ENCODE results near the gene HEPACAM.

The HEPACAM gene

DNA sequence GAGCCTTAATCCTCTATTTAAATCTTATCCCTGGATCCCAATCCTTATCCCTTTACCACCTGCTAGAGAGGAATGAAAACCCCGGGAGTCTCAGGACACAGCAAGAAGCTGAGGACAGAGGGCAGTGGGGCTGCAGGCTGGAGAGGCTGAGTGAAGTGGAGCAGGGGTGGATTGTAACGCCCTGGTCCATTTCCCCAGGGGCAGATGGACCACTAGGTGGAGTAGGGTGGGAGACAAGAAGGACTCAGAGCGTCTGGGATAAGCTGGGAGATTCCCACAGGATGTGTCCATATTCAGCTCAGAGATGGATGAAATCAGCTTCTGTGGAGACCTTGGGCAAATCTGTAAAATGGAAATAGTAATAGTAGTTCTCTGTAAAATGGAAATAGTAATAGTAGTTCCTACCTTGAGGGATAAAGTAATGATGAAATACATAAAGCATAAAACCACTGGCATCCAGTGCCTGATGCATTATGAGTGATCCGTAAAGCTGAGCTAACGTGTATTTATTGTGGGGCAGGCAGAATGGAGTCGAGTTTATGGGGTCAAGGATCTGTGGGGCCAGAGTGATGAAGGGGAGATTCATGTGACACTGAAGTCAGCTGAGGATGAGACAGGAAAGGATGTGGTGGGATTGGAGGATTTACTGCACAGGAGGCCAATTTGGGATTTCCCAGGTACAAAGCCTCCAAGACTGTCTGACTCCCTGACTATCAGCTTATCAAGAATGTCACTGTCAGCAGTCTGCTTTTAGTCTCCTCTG, 36.3 kb downstream of the HEPACAM start:
- H3K4me1 ChIP-seq (ENCODE audit: control insufficient read depth, insufficient read depth, low read length) = peaks cover 15% of the 10 kb centered on the region
- H3K9ac ChIP-seq (ENCODE audit: low read length in 2 of 2) = no peak overlapping the region
- no peaks in the 10 kb centered on the region for H3K9me3 ChIP-seq (ENCODE audit: control insufficient read depth in 2 of 2, low read length in 2 of 2)
- H3K36me3 ChIP-seq (ENCODE audit: control insufficient read depth in 2 of 2, insufficient read depth in 2 of 2, low read length in 2 of 2) = no peaks in the 10 kb centered on the region
- H3K27ac ChIP-seq (ENCODE audit: low read length) = peak overlapping the region; percentile 55
- H3K27me3 ChIP-seq (ENCODE audit: control insufficient read depth in 1 of 2, insufficient read depth in 2 of 2, low read length in 2 of 2) = no peaks in the 10 kb centered on the region
- no peak overlapping the region for H3K4me3 ChIP-seq (ENCODE audit: low read length in 2 of 2)

GRCh38 chr11:124898711-124899110, 37.1 kb downstream of the HEPACAM start:
- H3K36me3 ChIP-seq (ENCODE audit: control insufficient read depth in 2 of 2, insufficient read depth in 2 of 2, low read length in 2 of 2) = no peaks in the 10 kb centered on the region
- H3K27me3 ChIP-seq (ENCODE audit: control insufficient read depth in 1 of 2, insufficient read depth in 2 of 2, low read length in 2 of 2) = no peaks in the 10 kb centered on the region
- H3K27ac ChIP-seq (ENCODE audit: low read length) = peak overlapping the region; percentile 55
- H3K9ac ChIP-seq (ENCODE audit: low read length in 2 of 2) = no peak overlapping the region
- peaks cover 16% of the 10 kb centered on the region for H3K4me1 ChIP-seq (ENCODE audit: control insufficient read depth, insufficient read depth, low read length)
- H3K4me3 ChIP-seq (ENCODE audit: low read length in 2 of 2) = no peak overlapping the region
- H3K9me3 ChIP-seq (ENCODE audit: control insufficient read depth in 2 of 2, low read length in 2 of 2) = no peaks in the 10 kb centered on the region

- Histone ChIP-seq H3K36me3 (ENCODE audit: control insufficient read depth in 2 of 2, insufficient read depth in 2 of 2, low read length in 2 of 2) (no peaks in the 10 kb centered on the region), H3K27ac (ENCODE audit: low read length) (peak overlapping the region; percentile 55), H3K9me3 (ENCODE audit: control insufficient read depth in 2 of 2, low read length in 2 of 2) (no peaks in the 10 kb centered on the region), H3K4me3 (ENCODE audit: low read length in 2 of 2) (no peak overlapping the region), H3K9ac (ENCODE audit: low read length in 2 of 2) (no peak overlapping the region), H3K27me3 (ENCODE audit: control insufficient read depth in 1 of 2, insufficient read depth in 2 of 2, low read length in 2 of 2) (no peaks in the 10 kb centered on the region), H3K4me1 (ENCODE audit: control insufficient read depth, insufficient read depth, low read length) (peaks cover 17% of the 10 kb centered on the region)
Observed at GRCh38 chr11:124898263-124898680, 37.6 kb downstream of the HEPACAM start.

DNA sequence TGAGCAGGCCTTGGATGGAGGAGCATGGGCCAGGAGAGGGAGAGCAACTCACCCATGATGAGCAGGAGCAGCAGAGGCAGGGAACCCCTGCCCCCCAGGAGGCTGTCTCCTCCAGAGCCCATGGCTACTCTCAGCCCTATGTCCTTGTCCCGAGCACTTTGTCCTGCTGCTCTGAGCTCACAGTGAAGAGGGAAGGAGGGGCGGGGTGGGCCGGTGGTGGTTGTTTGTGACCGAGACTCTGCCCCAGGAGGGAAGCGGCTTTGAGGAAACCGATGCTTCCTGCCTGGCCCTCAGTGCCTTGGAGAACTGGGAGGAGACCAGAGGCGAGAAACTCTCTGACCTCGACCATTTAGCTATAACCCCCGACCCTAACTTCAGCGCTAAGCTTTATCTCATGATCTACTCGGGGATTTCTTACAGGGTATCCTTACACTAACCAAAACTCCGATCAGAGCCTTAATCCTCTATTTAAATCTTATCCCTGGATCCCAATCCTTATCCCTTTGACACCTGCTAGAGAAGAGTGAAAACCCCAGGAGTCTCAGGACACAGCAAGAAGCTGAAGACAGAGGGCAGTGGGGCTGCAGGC, 38.1 kb downstream of the HEPACAM start, which contains the start of gene ROBO4:
Gene ROBO4 (minus strand): TSS at position 192 of the 589 bp plus-strand sequence. CDS start 70 bp downstream, at position 122.
- Histone ChIP-seq H3K9me3 (ENCODE audit: control insufficient read depth in 2 of 2, low read length in 2 of 2) (no peaks in the 10 kb centered on the region), H3K27ac (ENCODE audit: low read length) (peak within 1 kb of the TSS; percentile 55), H3K4me3 (ENCODE audit: low read length in 2 of 2) (peak within 1 kb of the TSS in 1 of 2 donors; percentile 55), H3K9ac (ENCODE audit: low read length in 2 of 2) (peak within 1 kb of the TSS in 1 of 2 donors; percentile 33), H3K27me3 (ENCODE audit: control insufficient read depth in 1 of 2, insufficient read depth in 2 of 2, low read length in 2 of 2) (no peaks in the 10 kb centered on the region), H3K36me3 (ENCODE audit: control insufficient read depth in 2 of 2, insufficient read depth in 2 of 2, low read length in 2 of 2) (no peaks in the 10 kb centered on the region), H3K4me1 (ENCODE audit: control insufficient read depth, insufficient read depth, low read length) (peaks cover 18% of the 10 kb centered on the region)

DNA sequence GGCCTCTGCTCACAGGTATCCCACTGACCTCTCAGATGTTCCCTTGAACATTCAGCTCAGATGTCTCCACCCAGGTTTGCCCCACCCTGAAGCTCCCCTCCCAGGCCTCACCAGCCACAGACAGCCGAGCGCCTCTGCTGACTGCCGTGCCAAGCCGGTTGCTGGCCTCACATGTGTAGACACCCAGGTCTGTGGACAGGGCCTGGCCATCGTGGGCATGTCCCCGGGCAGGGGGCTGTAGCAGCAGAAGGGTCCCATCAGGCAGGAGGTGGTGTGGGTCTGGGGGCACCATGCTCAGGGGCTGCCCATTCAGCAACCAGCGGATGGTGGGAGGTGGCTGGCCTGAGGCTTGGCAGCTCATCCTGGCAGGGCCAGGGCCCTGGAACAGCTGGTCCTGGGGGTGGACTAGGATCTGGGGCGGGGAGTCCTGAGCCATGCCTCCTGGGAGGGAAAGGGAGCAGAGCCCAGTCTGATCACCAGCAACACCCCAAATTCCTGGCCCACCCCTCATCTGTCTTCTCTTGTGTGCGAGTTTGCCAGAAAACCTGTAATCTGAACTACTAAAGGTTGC, 38.9 kb downstream of the HEPACAM start:
- Histone ChIP-seq H3K36me3 (ENCODE audit: control insufficient read depth in 2 of 2, insufficient read depth in 2 of 2, low read length in 2 of 2) (no peaks in the 10 kb centered on the region), H3K4me1 (ENCODE audit: control insufficient read depth, insufficient read depth, low read length) (peaks cover 19% of the 10 kb centered on the region), H3K27me3 (ENCODE audit: control insufficient read depth in 1 of 2, insufficient read depth in 2 of 2, low read length in 2 of 2) (no peaks in the 10 kb centered on the region), H3K9me3 (ENCODE audit: control insufficient read depth in 2 of 2, low read length in 2 of 2) (no peaks in the 10 kb centered on the region), H3K27ac (ENCODE audit: low read length) (peak overlapping the region; percentile 11), H3K4me3 (ENCODE audit: low read length in 2 of 2) (peak overlapping the region in 1 of 2 donors; percentile 55), H3K9ac (ENCODE audit: low read length in 2 of 2) (no peak overlapping the region)

- H3K9ac ChIP-seq (ENCODE audit: low read length in 2 of 2) = no peak overlapping the region
- H3K4me3 ChIP-seq (ENCODE audit: low read length in 2 of 2) = peak overlapping the region in 1 of 2 donors; percentile 55
- peaks cover 19% of the 10 kb centered on the region for H3K4me1 ChIP-seq (ENCODE audit: control insufficient read depth, insufficient read depth, low read length)
- H3K9me3 ChIP-seq (ENCODE audit: control insufficient read depth in 2 of 2, low read length in 2 of 2) = no peaks in the 10 kb centered on the region
- H3K27ac ChIP-seq (ENCODE audit: low read length) = no peak overlapping the region
- no peaks in the 10 kb centered on the region for H3K36me3 ChIP-seq (ENCODE audit: control insufficient read depth in 2 of 2, insufficient read depth in 2 of 2, low read length in 2 of 2)
- no peaks in the 10 kb centered on the region for H3K27me3 ChIP-seq (ENCODE audit: control insufficient read depth in 1 of 2, insufficient read depth in 2 of 2, low read length in 2 of 2)
Observed at GRCh38 chr11:124896071-124896750, 39.6 kb downstream of the HEPACAM start.

DNA sequence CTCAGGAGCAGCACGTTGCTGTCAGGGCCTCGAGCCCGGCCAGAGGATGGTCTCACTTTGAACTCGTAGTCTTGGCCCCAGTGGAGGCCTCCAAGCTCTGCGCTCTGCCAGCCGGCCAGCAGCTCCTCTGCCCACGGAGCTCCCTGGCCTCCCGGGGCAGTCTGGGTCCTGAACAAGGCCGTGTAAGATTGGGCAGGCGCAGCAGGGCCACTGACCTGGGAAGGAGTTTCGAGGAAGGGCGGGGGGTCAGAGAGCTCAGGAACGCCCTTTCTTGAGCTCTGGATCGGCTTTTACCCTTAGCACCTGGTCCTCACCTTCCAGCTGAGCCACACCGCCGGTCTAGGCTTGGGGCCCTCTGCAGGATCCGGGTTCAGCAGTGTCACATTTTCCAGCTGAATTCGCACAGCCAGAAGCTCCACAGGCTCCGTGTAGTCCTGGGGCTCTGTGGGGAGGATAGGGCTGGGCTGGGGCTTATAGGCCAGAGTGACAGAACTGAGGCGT, 40.3 kb downstream of the HEPACAM start:
- peaks cover 24% of the 10 kb centered on the region for H3K4me1 ChIP-seq (ENCODE audit: control insufficient read depth, insufficient read depth, low read length)
- H3K9ac ChIP-seq (ENCODE audit: low read length in 2 of 2) = no peak overlapping the region
- no peaks in the 10 kb centered on the region for H3K36me3 ChIP-seq (ENCODE audit: control insufficient read depth in 2 of 2, insufficient read depth in 2 of 2, low read length in 2 of 2)
- no peak overlapping the region for H3K27ac ChIP-seq (ENCODE audit: low read length)
- no peaks in the 10 kb centered on the region for H3K9me3 ChIP-seq (ENCODE audit: control insufficient read depth in 2 of 2, low read length in 2 of 2)
- H3K27me3 ChIP-seq (ENCODE audit: control insufficient read depth in 1 of 2, insufficient read depth in 2 of 2, low read length in 2 of 2) = peaks cover 0 to 3% of the 10 kb centered on the region in 2 donors
- no peak overlapping the region for H3K4me3 ChIP-seq (ENCODE audit: low read length in 2 of 2)

DNA sequence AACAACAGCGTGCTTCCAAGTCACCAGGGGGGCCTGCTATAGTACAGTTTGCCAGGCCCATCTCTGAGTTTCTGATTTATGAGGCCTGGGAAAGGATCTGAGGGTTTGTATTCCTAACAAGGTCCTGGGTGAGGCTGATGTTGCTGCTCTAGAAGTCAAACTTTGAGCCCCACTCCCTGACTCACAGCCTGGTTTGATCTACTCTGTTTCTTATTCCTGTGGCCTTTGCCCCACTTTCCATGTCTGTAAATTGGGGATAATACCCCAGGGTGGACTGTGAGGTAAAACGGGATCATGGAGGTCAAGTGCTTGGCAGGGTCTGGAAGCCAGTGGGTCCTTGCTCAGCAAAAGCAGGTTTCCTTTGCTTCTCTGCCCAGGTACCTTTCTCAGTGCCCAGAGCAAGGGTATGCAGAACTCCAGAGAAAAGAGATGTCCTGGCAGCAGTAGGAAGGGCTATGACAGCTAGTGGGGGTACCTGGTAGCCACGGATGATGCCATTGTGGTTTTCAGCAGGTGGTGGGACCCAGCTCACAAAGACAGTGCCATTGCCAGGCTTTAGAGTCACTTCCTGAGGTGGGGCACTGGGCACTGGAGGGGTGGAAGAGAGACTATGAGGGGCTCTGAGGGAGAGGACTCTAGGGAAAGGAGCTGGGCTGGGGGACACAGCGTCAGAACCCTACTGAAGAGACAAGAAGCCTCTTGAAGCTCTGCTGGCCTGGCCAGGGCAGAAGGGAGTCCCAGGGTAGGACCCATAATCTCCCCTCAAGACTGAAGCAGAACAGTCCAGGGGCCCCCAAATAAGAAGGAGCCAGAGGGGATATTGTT, 41.0 kb downstream of the HEPACAM start:
- no peak overlapping the region for H3K4me3 ChIP-seq (ENCODE audit: low read length in 2 of 2)
- H3K36me3 ChIP-seq (ENCODE audit: control insufficient read depth in 2 of 2, insufficient read depth in 2 of 2, low read length in 2 of 2) = no peaks in the 10 kb centered on the region
- peaks cover 24% of the 10 kb centered on the region for H3K4me1 ChIP-seq (ENCODE audit: control insufficient read depth, insufficient read depth, low read length)
- no peak overlapping the region for H3K9ac ChIP-seq (ENCODE audit: low read length in 2 of 2)
- H3K27me3 ChIP-seq (ENCODE audit: control insufficient read depth in 1 of 2, insufficient read depth in 2 of 2, low read length in 2 of 2) = peaks cover 0 to 3% of the 10 kb centered on the region in 2 donors
- no peak overlapping the region for H3K27ac ChIP-seq (ENCODE audit: low read length)
- no peaks in the 10 kb centered on the region for H3K9me3 ChIP-seq (ENCODE audit: control insufficient read depth in 2 of 2, low read length in 2 of 2)

- Histone ChIP-seq H3K9me3 (ENCODE audit: control insufficient read depth in 2 of 2, low read length in 2 of 2) (no peaks in the 10 kb centered on the region), H3K9ac (ENCODE audit: low read length in 2 of 2) (no peak overlapping the region), H3K27ac (ENCODE audit: low read length) (no peak overlapping the region), H3K4me1 (ENCODE audit: control insufficient read depth, insufficient read depth, low read length) (peaks cover 24% of the 10 kb centered on the region), H3K27me3 (ENCODE audit: control insufficient read depth in 1 of 2, insufficient read depth in 2 of 2, low read length in 2 of 2) (peaks cover 0 to 3% of the 10 kb centered on the region in 2 donors), H3K4me3 (ENCODE audit: low read length in 2 of 2) (no peak overlapping the region), H3K36me3 (ENCODE audit: control insufficient read depth in 2 of 2, insufficient read depth in 2 of 2, low read length in 2 of 2) (no peaks in the 10 kb centered on the region)
Observed at GRCh38 chr11:124893781-124894401, 42.0 kb downstream of the HEPACAM start.
